Parathyroid adenoma (tissue), 2 donors: ENCODE results near the gene IGF2BP2.

Source experiments
- H2AFZ ChIP-seq: fragments of 300-600 bp; sonication (generic); one replicate; pipeline ENCODE4 v1.7.0; 2017; ENCODE audit warnings: antibody characterized with exemption, mild to moderate bottlenecking
- H3K27ac ChIP-seq: fragments of 300-600 bp; sonication (generic); one replicate; pipeline ENCODE4 v1.7.0; 2017
- H3K27me3 ChIP-seq: fragments of 300-600 bp; sonication (generic); one replicate; pipeline ENCODE4 v1.7.0; 2017; ENCODE audit warnings: low read length; ENCODE audit not compliant: control insufficient read depth, insufficient read depth
- H3K36me3 ChIP-seq: fragments of 300-600 bp; sonication (generic); one replicate; pipeline ENCODE4 v1.7.0; 2017; ENCODE audit warnings: low read length; ENCODE audit not compliant: control insufficient read depth, insufficient read depth
- H3K4me1 ChIP-seq: fragments of 300-600 bp; sonication (generic); one replicate; pipeline ENCODE4 v1.7.0; 2017; ENCODE audit warnings: control low read depth
- H3K4me2 ChIP-seq: fragments of 300-600 bp; sonication (generic); one replicate; pipeline ENCODE4 v1.7.0; 2017; ENCODE audit warnings: low read length
- H3K4me3 ChIP-seq: fragments of 300-600 bp; sonication (generic); one replicate; pipeline ENCODE4 v1.7.0; 2017; ENCODE audit warnings: low read depth, low read length
- H3K79me2 ChIP-seq: fragments of 300-600 bp; sonication (generic); one replicate; pipeline ENCODE4 v1.7.0; 2017; ENCODE audit warnings: control low read depth
- H3K9ac ChIP-seq: fragments of 300-600 bp; sonication (generic); one replicate; pipeline ENCODE4 v1.7.0; 2017; ENCODE audit warnings: mild to moderate bottlenecking
- H3K9me3 ChIP-seq: fragments of 300-600 bp; sonication (generic); one replicate; pipeline ENCODE4 v1.7.0; 2017; ENCODE audit warnings: low read length; ENCODE audit not compliant: control insufficient read depth
- TF ChIP-seq, protein P1 (sequence below): fragments of 300-600 bp; sonication (generic); IDR thresholded peaks from one replicate; pipeline ENCODE4 v1.7.0; 2017; ENCODE audit warnings: antibody characterized with exemption, mild to moderate bottlenecking
- donor health status: primary hyperparathyroidism.

IGF2BP2 gene

DNA sequence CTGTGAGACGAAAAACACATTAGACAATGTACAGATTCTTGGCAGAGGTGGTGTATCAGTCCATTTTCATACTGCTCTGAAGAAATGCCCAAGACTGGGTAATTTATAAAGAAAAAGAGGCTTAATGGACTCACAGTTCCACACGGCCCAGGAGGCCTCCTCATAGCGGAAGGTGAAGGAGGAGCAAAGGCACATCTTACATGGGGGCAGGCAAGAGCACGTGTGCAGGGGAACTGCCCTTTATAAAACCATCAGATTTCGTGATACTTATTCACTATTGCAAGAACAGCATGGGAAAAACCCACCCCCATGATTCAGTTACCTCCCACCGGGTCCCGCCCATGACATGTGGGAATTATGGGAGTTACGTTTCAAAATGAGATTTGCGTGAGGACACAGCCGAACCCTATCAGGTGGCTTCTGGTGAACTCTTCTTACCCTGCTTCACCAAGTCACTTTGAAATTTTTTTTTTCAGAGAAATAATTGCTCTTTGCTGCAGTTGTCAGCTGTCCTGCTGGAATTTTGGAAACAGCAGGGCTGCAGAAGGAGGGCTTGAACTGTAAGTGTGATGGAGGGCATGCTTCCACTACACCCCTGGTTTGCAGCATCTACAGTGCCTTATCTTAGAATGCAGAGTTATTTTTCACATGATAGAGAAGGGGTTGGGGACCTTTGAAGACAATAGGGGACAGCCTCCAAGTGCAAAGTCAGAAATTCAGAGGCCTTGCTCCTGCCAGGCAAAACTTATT, 2.9 kb upstream of the IGF2BP2 start:
- Histone ChIP-seq H3K27ac (no peak overlapping the region), H3K4me3 (no peak overlapping the region), H2AFZ (no peak overlapping the region), H3K9me3 (no peaks in the 10 kb centered on the region), H3K79me2 (peaks cover 4% of the 10 kb centered on the region), H3K36me3 (no peaks in the 10 kb centered on the region), H3K4me2 (no peak overlapping the region), H3K27me3 (no peaks in the 10 kb centered on the region), H3K9ac (no peak overlapping the region), H3K4me1 (no peaks in the 10 kb centered on the region)
- TF ChIP-seq, protein P1, sequence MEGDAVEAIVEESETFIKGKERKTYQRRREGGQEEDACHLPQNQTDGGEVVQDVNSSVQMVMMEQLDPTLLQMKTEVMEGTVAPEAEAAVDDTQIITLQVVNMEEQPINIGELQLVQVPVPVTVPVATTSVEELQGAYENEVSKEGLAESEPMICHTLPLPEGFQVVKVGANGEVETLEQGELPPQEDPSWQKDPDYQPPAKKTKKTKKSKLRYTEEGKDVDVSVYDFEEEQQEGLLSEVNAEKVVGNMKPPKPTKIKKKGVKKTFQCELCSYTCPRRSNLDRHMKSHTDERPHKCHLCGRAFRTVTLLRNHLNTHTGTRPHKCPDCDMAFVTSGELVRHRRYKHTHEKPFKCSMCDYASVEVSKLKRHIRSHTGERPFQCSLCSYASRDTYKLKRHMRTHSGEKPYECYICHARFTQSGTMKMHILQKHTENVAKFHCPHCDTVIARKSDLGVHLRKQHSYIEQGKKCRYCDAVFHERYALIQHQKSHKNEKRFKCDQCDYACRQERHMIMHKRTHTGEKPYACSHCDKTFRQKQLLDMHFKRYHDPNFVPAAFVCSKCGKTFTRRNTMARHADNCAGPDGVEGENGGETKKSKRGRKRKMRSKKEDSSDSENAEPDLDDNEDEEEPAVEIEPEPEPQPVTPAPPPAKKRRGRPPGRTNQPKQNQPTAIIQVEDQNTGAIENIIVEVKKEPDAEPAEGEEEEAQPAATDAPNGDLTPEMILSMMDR: no peak

DNA sequence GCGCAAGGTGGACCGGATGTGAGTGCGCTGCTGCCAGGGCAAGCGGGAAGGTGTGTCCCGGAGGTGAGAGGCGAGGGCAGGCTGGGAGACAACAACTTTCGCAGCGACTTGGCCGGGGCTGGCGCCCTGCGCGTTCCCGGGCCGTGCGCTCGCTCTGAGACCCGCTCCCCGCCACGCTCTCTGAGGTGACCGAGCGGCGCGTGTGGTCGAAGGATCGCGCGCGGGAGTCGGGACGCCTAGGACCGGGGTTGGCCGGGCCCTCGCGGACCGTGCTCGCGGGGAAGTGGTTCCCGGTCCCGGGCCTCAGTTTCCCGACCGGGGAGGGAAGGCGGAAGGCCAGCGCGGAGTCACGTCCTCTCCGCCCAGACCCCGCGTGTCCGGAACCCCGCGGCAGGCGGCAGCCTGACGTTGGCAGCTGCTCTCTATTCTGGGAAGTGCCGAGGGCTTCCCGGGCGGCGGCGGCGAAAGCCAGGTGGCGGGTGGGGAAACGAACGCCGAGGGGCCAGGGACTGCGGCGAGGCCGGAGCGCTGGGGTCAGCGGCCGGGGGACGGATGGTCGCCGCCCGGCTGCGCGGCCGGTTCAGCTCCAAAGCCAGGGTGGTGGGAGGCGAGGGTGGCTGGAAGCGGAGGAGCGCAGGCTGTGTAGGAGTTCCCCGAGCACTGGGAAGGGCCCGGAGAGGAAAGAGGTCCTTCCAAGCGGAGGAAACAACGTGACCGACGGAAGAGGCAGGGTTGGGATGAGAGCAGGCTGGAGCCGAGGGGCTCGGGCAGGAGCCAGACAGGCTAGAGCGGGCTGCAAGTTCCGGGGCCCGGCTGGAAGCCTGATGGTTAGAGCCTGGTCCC, 1.0 kb upstream of the IGF2BP2 start:
- Histone ChIP-seq H3K27ac (peak overlapping the region; percentile 1), H3K79me2 (peaks cover 4% of the 10 kb centered on the region), H3K9ac (no peak overlapping the region), H3K36me3 (no peaks in the 10 kb centered on the region), H3K4me2 (peak overlapping the region; percentile 88), H2AFZ (peak overlapping the region; percentile 83), H3K4me1 (no peaks in the 10 kb centered on the region), H3K4me3 (peak overlapping the region; percentile 51), H3K27me3 (no peaks in the 10 kb centered on the region), H3K9me3 (no peaks in the 10 kb centered on the region)
- TF ChIP-seq, protein P1: no peak

DNA sequence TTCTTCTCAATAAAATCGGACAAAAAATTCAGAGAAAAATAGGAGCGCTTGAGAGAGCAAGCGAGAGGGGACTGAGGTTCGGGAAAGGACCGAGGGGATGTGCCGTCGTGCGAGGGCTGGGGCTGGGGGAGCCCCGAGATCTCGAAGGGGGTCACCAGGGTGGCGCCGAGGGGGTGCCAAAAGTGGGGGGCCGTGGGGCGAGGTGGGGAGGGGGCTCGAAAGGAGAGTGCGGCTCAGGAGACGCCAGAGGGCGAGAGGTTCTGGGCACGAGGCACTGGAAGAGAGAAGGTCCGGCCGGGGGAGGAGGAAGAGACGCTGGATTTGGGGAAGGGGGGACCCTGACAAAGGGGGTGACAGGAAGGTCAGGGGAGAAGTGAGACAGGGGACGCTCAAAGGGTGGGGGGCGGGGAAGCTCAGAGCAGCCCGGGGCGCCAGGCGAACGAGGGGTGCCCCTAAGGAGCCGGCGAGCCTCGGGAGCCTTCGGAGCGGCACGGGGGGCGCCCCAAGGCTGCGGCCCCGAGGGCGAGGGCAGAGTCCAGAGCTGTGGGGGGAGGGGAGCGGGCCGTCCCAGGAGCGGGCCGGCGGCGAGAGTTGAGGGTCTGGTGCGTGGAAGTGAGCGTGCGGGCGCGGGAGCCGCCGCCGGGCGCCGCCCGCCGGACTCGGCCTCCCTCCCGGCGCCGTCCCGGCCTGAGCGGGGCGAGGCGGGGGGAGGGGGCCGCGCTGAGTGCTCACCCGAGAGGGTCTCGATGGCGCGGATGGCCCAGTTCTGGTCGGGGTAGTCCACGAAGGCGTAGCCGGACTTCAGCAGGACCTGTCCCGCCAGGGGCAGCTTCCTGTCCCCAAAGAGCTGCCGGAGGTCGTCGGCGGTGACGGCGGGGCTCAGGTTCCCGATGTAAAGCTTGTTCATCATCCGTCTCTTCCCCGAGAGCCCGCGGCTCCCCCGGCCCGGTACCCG, 514 bp downstream of the IGF2BP2 start:
- H3K36me3 ChIP-seq: no peaks in the 10 kb centered on the region
- H3K4me2 ChIP-seq: peak overlapping the region; percentile 90
- H3K27ac ChIP-seq: no peak overlapping the region
- peak overlapping the region; percentile 95 for H2AFZ ChIP-seq
- peak overlapping the region; percentile 35 for H3K9ac ChIP-seq
- TF ChIP-seq, protein P1: no peak
- no peaks in the 10 kb centered on the region for H3K9me3 ChIP-seq
- peaks cover 4% of the 10 kb centered on the region for H3K79me2 ChIP-seq
- H3K27me3 ChIP-seq: no peaks in the 10 kb centered on the region
- H3K4me1 ChIP-seq: no peaks in the 10 kb centered on the region
- peak overlapping the region; percentile 74 for H3K4me3 ChIP-seq

DNA sequence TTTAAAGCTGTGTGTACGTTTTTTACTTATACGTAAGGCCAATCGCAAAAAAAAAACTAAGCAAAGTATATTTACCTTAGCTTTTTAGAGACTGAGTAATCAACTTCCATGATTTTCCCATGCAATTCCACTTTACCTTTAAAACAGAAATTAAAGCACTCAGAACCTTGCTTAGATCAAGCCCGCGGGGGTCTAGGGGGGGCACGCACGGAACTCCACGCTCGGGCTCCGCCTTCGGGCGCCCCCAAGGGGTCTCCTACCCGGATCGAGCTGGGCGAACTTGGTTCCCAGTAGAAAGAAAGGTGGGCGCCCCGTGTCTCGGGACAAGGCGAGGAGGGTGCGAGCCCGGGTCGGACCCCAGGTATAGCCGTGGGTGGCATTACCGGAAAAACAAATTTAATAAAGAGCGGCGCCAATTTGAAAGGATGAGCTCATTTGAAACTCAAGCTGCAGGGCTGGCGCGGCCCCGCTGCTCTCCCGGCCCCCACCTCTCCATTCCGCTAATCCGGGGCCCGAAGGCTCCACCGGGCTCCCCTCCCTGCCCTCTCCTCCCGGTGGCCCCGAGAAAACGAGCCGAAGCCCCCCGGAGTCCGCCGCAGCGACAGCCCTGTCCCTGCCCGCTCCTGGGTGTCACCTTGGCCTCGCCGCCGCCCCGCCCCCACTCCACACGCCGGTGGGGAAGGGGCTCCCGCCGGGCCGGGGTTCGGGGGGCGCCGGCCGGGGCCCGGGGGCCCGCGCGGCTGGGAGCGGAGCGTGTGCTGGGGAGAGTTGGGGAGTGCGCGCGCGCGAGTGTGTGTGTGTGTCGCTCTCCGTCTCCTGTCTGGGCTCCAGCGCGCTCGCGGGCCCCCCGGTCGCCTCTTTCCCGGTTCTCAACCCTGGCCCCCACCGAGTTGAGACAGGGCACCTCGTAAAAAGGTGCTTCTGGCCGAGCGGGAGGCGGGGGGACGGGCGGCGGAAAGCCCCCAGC, 1.5 kb downstream of the IGF2BP2 start:
- H3K4me1 ChIP-seq: no peaks in the 10 kb centered on the region
- H3K79me2 ChIP-seq: peaks cover 4% of the 10 kb centered on the region
- H3K27me3 ChIP-seq: no peaks in the 10 kb centered on the region
- no peaks in the 10 kb centered on the region for H3K36me3 ChIP-seq
- peak overlapping the region; percentile 95 for H2AFZ ChIP-seq
- TF ChIP-seq, protein P1: no peak
- peak overlapping the region; percentile 74 for H3K4me3 ChIP-seq
- H3K4me2 ChIP-seq: peak overlapping the region; percentile 90
- no peak overlapping the region for H3K27ac ChIP-seq
- H3K9ac ChIP-seq: peak overlapping the region; percentile 75
- no peaks in the 10 kb centered on the region for H3K9me3 ChIP-seq
